ENCODE data around the gene ICAM4. TPM values are rescaled to one million over a fixed set of nuclear protein-coding genes. Genes with fewer than 3 reads are reported as not detected.

Gene ICAM4
- total and polyA plus RNA-seq, 2 donors (not counting 1 experiment from before 2014, with no cell fraction given) = 0.58 to 4.1 TPM

GRCh38 chr19:10321874-10322835 is 35.4 kb downstream of the ICAM4 start:
- no peak for DNase-seq (ENCODE audit: low read depth in 2 of 2)
- no peaks in the 10 kb centered on the region for H3K27me3 ChIP-seq (ENCODE audit: control insufficient read depth, insufficient read depth, low read length)
- TF ChIP-seq EZH2 (IDR thresholded peaks at IDR 0.05; ENCODE audit: low read length, missing control alignments) = no peak
- TF ChIP-seq CTCF (conservative IDR thresholded peaks at IDR 0.05 in 1 of 2, IDR thresholded peaks at IDR 0.05 in 1 of 2; ENCODE audit: low read depth in 1 of 2, low read length in 2 of 2) = no peak
- no peak overlapping the region for H3K9ac ChIP-seq (ENCODE audit: insufficient read depth, low read length)
- peaks cover 28% of the 10 kb centered on the region for H3K36me3 ChIP-seq (ENCODE audit: control insufficient read depth, insufficient read depth, low read length)
- H2AFZ ChIP-seq (ENCODE audit: low read length) = no peak overlapping the region
- H4K20me1 ChIP-seq (ENCODE audit: control insufficient read depth, extremely low read depth, insufficient read depth, low read length) = no peaks in the 10 kb centered on the region
- no peaks in the 10 kb centered on the region for H3K9me3 ChIP-seq (ENCODE audit: control insufficient read depth, insufficient read depth, low read depth, low read length)
- no peak overlapping the region for H3K4me2 ChIP-seq (ENCODE audit: extremely low read depth, insufficient read depth, low read length)
- H3K27ac ChIP-seq (ENCODE audit: insufficient read depth, low read length) = no peak overlapping the region
- no peaks in the 10 kb centered on the region for H3K4me1 ChIP-seq (ENCODE audit: control insufficient read depth, extremely low read depth, insufficient read depth, low read length)
- H3K79me2 ChIP-seq (ENCODE audit: control insufficient read depth, insufficient read depth, low read length) = no peaks in the 10 kb centered on the region
- H3K4me3 ChIP-seq (replicated peaks in 1 of 4; ENCODE audit: control extremely low read depth in 1 of 4, insufficient read depth in 1 of 4, low read depth in 3 of 4, low read length in 4 of 4) = no peak overlapping the region

GRCh38 chr19:10325732-10326131 is 39.0 kb downstream of the ICAM4 start:
- Histone ChIP-seq H3K27ac (ENCODE audit: insufficient read depth, low read length) (no peak overlapping the region), H3K4me1 (ENCODE audit: control insufficient read depth, extremely low read depth, insufficient read depth, low read length) (no peaks in the 10 kb centered on the region), H3K4me3 (replicated peaks in 1 of 4; ENCODE audit: control extremely low read depth in 1 of 4, insufficient read depth in 1 of 4, low read depth in 3 of 4, low read length in 4 of 4) (no peak overlapping the region), H3K36me3 (ENCODE audit: control insufficient read depth, insufficient read depth, low read length) (peaks cover 36% of the 10 kb centered on the region), H3K27me3 (ENCODE audit: control insufficient read depth, insufficient read depth, low read length) (no peaks in the 10 kb centered on the region), H3K4me2 (ENCODE audit: extremely low read depth, insufficient read depth, low read length) (no peak overlapping the region), H2AFZ (ENCODE audit: low read length) (no peak overlapping the region), H3K9me3 (ENCODE audit: control insufficient read depth, insufficient read depth, low read depth, low read length) (no peaks in the 10 kb centered on the region), H4K20me1 (ENCODE audit: control insufficient read depth, extremely low read depth, insufficient read depth, low read length) (no peaks in the 10 kb centered on the region), H3K9ac (ENCODE audit: insufficient read depth, low read length) (no peak overlapping the region), H3K79me2 (ENCODE audit: control insufficient read depth, insufficient read depth, low read length) (peaks cover 8% of the 10 kb centered on the region)
- DNase-seq (ENCODE audit: low read depth in 2 of 2) = no peak
- TF ChIP-seq CTCF (conservative IDR thresholded peaks at IDR 0.05 in 1 of 2, IDR thresholded peaks at IDR 0.05 in 1 of 2; ENCODE audit: low read depth in 1 of 2, low read length in 2 of 2) (no peak), EZH2 (IDR thresholded peaks at IDR 0.05; ENCODE audit: low read length, missing control alignments) (no peak)

GRCh38 chr19:10327793-10328192 is 41.0 kb downstream of the ICAM4 start:
- no peak overlapping the region for H3K9ac ChIP-seq (ENCODE audit: insufficient read depth, low read length)

More at GRCh38 chr19:10327793-10328192, 41.0 kb downstream of the ICAM4 start:
- Histone ChIP-seq H3K9me3 (ENCODE audit: control insufficient read depth, insufficient read depth, low read depth, low read length) (no peaks in the 10 kb centered on the region), H2AFZ (ENCODE audit: low read length) (no peak overlapping the region), H3K79me2 (ENCODE audit: control insufficient read depth, insufficient read depth, low read length) (peaks cover 24% of the 10 kb centered on the region), H3K4me2 (ENCODE audit: extremely low read depth, insufficient read depth, low read length) (no peak overlapping the region), H3K27ac (ENCODE audit: insufficient read depth, low read length) (no peak overlapping the region), H3K4me3 (replicated peaks in 1 of 4; ENCODE audit: control extremely low read depth in 1 of 4, insufficient read depth in 1 of 4, low read depth in 3 of 4, low read length in 4 of 4) (no peak overlapping the region), H4K20me1 (ENCODE audit: control insufficient read depth, extremely low read depth, insufficient read depth, low read length) (no peaks in the 10 kb centered on the region), H3K4me1 (ENCODE audit: control insufficient read depth, extremely low read depth, insufficient read depth, low read length) (peaks cover 4% of the 10 kb centered on the region), H3K36me3 (ENCODE audit: control insufficient read depth, insufficient read depth, low read length) (peaks cover 32% of the 10 kb centered on the region), H3K27me3 (ENCODE audit: control insufficient read depth, insufficient read depth, low read length) (no peaks in the 10 kb centered on the region)
- no peak for TF ChIP-seq CTCF (conservative IDR thresholded peaks at IDR 0.05 in 1 of 2, IDR thresholded peaks at IDR 0.05 in 1 of 2; ENCODE audit: low read depth in 1 of 2, low read length in 2 of 2)
- no peak for TF ChIP-seq EZH2 (IDR thresholded peaks at IDR 0.05; ENCODE audit: low read length, missing control alignments)
- no peak for DNase-seq (ENCODE audit: low read depth in 2 of 2)
